GM21390 (cell line): Measurements from ENCODE around the gene TSGA10IP.
A peak's percentile ranks its signal among the peaks of the same experiment; 100 is the strongest.

Experiments
- ATAC-seq: cut with Tn5 transposase; IDR thresholded peaks from one replicate; pipeline ENCODE4 v1.9.1; 2021; ENCODE audit not compliant: unreplicated experiment

Gene TSGA10IP

GRCh38 chr11:65973439-65974110 is 28.3 kb downstream of the TSGA10IP start:
- no peak for ATAC-seq

DNA sequence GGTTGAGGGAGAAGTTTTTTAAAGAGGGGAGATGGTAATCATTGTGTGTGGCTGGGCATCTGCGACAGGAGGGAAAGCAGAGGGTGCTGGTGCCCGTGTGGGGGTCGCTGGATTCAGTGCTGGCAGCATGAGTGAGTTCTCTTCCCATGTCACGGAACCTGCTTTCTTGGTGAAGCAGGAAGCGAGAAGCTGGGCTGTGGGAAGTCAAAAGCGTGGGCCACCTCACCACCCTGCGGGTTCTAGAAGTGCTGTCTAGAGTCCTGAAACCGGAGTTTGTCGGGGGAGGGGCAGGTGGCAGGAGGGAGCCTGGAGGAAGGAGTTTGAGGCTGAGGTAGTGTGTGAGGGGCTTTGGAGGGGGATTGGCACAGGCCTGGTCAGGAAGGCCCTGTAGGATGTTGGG is 30.5 kb downstream of the TSGA10IP start:
- no peak for ATAC-seq

- ATAC-seq, result no peak
Observed at GRCh38 chr11:65976216-65977176, 31.2 kb downstream of the TSGA10IP start.

DNA sequence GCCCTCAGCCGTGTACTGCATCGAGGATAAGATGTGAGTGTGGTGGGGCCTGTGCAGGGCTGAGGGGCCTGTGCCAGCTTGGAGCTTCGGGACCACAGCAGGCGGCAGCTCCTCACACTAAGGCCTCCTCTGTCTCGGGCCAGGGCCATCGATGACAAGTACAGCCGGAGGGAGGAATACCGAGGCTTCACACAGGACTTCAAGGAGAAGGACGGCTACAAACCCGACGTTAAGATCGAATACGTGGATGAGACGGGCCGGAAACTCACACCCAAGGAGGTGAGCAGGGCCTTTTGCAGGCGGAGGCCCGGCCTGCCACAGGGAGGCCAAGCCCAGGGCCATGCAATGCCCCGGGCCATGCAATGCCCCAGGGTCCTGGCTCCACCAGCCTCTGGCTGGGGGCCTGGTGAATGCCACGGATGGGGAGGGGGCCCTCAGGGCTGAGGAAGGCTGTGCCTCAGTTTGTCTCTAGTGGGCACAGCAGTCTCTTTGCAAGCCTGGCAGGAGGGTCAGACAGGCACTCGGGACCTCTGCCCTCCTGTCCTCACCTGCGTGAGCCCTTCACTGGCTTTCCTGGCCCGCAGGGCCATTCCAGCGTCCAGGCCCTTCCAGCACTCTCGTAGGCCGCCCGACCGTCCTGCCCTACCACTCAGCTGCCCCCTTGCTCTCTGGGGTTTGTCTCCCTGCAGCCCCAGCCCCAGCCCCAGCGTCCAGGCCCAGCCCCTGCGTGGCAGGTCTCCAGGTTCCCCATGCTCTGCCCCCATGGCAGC is 32.5 kb downstream of the TSGA10IP start:
- ATAC-seq, result no peak

DNA sequence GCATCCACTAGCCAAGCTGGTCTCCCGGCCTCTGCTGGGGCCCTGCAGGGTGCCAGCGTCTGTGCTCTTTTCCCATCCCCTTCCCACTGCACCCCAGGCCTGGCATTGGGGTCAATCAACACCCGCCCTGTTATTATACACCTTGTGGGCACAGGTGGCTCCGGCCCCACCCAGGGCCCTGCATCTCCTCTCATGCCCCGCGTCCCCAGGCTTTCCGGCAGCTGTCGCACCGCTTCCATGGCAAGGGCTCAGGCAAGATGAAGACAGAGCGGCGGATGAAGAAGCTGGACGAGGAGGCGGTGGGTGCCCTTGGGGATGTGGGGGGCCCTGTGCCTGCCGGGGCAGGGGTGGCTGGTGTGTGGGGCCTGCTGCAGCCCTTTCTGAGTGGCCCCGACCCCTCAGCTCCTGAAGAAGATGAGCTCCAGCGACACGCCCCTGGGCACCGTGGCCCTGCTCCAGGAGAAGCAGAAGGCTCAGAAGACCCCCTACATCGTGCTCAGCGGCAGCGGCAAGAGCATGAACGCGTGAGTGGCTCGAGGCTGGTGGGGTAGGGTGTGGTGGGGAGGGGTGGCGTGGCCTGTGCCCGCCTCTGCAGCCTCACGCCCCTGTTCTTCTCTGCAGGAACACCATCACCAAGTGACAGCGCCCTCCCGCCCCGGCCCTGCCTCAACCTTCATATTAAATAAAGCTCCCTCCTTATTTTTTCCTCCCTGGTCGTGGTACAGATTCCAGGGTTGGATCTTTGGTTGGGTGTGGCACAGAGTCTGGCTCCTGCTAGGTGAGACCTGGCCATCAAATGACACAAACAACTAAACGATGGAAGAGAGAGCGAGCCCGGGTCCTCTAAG is 33.3 kb downstream of the TSGA10IP start:
- no peak for ATAC-seq

- ATAC-seq, result no peak
Observed at GRCh38 chr11:65979261-65979759, 34.0 kb downstream of the TSGA10IP start.

DNA sequence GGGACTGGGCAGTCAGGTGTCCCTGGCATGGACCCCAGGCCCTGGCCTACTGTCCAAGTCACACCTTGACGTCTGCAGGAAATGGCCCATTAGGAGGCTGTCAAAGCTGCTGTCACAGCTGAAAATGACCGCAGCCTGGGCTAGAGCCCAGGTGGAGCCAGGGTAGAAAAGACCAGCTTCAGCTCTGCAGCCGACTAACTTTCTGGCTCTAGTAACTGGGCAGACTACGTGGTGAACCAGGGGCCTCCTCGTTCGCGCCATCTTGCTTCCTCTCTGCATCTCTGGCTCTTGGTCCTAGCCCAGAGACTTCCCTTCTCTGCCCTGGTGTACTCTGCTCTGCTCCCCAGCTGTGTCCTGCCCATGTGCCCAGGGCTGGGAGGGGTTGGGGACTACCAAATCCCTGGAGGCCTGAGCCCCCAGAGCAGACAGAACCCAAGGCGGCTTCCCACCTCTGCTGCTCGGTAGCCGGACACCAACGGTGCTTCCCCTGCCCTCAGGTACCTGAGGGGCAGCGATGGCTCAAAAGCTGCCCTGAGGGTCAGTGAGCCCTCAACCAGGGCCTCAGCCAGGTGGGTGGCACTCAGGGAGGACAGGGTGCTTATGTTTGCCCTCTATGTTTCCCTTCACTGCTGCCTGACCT is 35.9 kb downstream of the TSGA10IP start:
- no peak for ATAC-seq

DNA sequence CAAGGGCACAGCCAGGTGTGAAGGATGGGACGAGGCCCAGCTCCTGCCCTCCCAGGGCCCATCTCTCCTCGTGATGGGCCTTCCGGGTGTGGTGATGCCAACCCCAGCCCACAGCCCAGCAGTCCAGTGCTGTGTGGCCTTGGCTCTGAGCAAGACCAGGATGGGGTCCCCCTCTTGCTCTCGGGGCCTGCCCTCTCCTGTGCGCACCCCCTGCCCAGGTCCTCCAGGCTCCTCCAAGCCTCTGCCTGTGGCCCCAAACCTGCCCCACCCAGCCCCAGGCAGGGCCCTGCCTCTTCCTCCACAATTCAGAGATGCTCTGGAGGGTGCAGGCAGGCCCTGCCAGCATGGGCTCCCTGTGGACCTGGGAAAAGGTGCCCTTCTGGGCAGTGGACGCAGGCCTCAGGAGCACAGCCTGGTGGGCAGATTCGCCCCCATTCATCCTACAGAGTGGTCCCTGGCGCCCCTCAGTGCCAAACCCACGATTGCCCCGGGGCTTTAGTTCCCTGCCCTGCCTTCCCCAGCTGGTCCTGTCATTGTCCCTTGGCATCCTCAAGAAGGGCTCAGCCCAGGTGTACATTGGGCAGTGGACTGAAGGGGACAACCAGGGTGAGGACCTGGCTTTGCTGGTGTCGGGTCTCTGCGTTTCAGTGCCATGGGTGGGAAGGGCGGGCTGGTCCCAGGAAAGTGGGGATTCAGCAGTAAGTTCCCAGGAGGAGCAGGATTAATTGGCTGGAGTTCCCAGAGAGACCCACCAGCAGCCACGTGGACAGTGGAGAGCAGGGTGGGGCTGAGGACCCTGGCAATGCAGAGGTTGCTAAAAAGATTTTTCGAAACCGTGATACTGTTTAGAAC is 36.9 kb downstream of the TSGA10IP start:
- ATAC-seq, result no peak

DNA sequence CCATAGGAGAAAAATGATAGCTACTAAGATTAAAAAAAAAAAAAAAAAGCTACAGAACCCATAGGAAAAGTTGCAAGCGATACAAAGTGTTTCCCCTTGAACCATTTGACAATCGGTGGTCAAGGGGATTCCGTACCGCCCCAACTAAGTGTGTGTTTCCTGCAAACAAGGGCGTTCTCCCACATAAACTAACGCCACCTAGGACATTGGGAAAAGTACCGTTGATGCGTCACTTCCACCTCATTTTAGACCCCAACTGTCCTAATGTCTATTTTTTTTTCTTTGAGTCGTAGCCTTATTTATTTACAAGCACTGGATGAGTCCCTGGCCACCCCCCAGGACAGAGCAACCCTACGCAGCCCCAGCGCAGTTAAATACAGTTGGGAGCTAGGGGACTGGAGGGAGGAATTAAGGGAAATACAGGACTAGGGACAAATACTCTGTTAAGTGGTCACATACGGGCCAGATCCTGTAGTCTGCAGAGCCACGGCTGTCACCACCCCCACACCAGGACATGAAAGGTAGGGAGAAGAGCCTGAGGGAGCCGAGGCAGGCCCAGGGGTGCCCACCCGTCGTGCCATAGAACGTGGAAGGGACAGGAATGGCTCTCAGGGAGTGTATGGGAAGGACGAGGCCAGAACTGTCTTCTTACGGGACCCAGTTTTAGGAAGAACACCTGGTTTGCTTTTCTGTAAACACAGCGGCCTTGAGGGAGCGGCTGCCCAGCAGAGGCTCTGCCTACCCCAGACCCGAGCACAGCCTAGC is 37.7 kb downstream of the TSGA10IP start:
- ATAC-seq, result no peak

DNA sequence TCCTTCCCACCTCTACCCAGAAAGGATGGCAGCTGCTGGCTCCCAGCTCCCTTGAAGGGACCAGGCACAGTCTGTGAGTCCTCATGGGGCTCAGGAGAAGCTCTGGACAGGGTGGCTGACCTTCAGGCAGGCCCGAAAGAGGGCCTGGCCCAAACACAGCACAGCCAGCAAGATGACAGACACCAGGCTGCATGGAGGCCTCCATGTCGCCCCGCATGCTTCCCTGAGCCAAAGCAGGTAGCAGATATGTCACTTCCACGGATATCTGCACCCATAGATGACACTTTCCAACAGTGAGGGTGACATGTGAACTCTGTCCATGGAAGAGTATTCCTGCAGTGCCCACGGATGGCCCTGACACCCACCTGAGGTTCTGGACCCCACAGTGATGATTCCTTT is 38.3 kb downstream of the TSGA10IP start:
- ATAC-seq, result no peak

GRCh38 chr11:65987336-65987735 is 42.1 kb downstream of the TSGA10IP start:
- ATAC-seq, result no peak

DNA sequence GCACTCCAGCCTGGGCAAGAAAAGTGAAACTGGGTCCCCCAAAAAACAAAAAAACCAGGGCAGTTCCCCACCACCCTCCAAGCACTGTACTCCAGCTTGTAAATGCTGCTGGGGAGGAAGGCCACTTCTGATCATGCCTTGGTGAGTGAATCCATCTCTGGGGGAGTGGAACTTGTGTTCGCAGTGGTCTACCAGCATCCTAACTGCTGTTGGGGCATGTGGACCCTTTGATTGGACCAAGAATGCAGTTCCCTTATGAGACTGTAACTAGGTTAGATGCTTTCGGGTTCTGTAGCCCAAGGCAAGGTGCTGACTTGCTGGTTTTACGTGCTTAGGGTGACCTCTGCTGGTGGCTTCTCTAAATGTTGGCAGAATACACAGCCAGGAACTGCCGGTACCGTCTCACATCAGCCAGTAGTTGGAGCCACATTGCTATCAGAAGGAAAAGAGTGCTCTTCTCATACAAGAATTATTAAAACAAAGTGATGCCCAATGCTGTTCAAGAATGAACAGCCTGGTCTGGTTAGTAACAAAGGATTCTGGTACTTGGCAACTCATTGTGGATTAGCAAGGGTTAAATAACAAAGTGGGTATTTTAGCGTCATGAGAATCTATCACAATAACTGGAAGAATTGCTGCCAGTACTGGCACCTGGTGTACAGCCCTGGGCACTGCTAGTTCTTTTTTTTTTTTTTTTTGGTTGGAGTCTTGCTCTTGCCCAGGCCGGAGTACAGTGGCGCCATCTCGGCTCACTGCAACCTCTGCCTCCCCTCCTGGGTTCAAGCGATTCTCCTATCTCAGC is 43.7 kb downstream of the TSGA10IP start:
- peak; percentile 89 for ATAC-seq

DNA sequence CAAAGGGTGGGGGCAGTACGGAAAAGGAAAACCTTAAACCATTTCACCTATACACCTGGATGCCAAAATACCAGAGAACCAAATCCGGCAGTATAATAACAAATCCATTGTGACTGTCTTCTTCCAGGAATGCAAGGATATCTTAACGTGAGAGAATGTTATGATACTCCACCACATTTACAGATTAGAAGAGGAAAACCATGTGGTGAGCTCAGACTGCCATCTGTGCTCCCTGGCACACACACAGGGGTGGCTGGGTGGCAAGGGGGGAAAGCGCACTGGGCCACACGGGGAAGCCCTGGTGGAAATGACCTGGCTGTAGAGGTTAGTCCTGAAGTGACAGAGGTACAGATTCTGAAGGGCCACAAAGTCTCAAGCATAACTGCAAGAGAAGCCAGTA is 46.8 kb downstream of the TSGA10IP start:
- ATAC-seq, result no peak

GRCh38 chr11:65997286-65997685 is 52.0 kb downstream of the TSGA10IP start:
- ATAC-seq, result no peak

- peak; percentile 70 for ATAC-seq
Observed at GRCh38 chr11:66001942-66002647, 56.8 kb downstream of the TSGA10IP start, which contains the start of the genes BANF1 and EIF1AD. BANF1 (plus strand) TSS chr11:66002503; CDS start chr11:66003251, 748 bp downstream. EIF1AD (minus strand) TSS chr11:66002157; CDS start chr11:66000389, 1,768 bp downstream.

DNA sequence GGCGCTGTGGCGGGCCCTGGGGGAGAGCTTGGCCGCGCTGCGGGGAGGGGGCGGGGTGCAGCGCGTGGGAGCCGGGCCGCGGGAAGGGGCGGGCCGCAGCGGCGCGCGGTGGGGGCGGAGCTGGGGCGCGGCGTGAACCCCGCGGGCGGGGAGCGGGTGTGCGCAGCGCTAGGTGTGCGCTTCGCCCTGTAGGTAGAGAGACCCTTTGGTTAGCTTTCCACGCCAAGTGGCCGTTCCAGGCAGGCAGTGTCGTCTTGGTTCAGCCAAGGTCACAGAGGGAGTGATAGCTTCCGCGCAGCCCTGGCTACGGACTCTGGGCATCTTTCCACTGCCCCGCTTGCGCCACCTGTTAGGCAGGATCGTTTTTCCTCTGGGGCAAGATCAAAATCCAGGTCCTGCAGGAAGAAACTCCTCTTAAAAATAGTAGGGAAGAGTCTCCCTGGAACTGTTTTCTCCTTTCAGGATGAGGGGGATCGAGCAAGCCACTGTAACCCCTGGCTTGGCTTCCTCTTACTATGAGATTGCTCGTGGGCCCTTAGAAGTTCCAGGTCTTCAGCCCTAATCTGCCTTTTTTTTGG is 57.5 kb downstream of the TSGA10IP start:
- ATAC-seq, result peak; percentile 57
